ENCODE results near the gene C2orf80. TPM values are rescaled to one million over a fixed set of nuclear protein-coding genes. Genes with fewer than 3 reads are reported as not detected.

The C2orf80 gene
- polyA plus RNA-seq, 1 of the 3 experiments (the other 2 are of a cell fraction) = not detected

GRCh38 chr2:208147759-208148158 is 42.1 kb downstream of the C2orf80 start:
- Histone ChIP-seq H3K4me1 (ENCODE audit: control insufficient read depth in 1 of 2, insufficient read depth in 2 of 2, low read depth in 1 of 2, low read length in 1 of 2) (peaks cover 1 to 2% of the 10 kb centered on the region in 2 experiments; a peak in 2 of 4 replicates), H3K4me2 (no peak overlapping the region), H3K4me3 (ENCODE audit: low read depth in 2 of 2, low read length in 1 of 2) (no peak overlapping the region), H3K9me2 (no peaks in the 10 kb centered on the region), H3K9me3 (no peaks in the 10 kb centered on the region), H3F3A (replicated peaks; ENCODE audit: insufficient read depth) (no peaks in the 10 kb centered on the region), H2AFZ (ENCODE audit: low read depth) (no peak overlapping the region), H3K36me3 (replicated peaks in 1 of 2; ENCODE audit: control insufficient read depth in 1 of 2, insufficient read depth in 2 of 2, low read length in 1 of 2) (no peaks in the 10 kb centered on the region), H4K20me1 (ENCODE audit: insufficient read depth) (no peaks in the 10 kb centered on the region), H3K27ac (ENCODE audit: low read depth in 2 of 2, low read length in 1 of 2) (no peak overlapping the region), H3K9ac (no peak overlapping the region), H3K79me2 (ENCODE audit: insufficient read depth) (no peaks in the 10 kb centered on the region), H3K27me3 (ENCODE audit: insufficient read depth) (no peaks in the 10 kb centered on the region)
- POLR2A ChIA-PET = no interaction called here
- TF ChIP-seq IRF3 (IDR thresholded peaks at IDR 0.05; ENCODE audit: low read depth, low read length) = no peak
- TF ChIP-seq RAD21 (IDR thresholded peaks at IDR 0.05; ENCODE audit: low read length) = 0 out of 2 replicates have a peak, but pooled peaks have one; percentile 7
- CTCF ChIA-PET = interaction anchor here (0.6 to 3.1 kb wide), 5 partner anchors 9 to 107 kb away, joined by 3 to 11 read pairs (median 4); partner anchors contain the start of gene IDH1
- 66% methylated on average over 3 of the region's 3 CpGs for WGBS (ENCODE audit: low lambda C conversion rate)
- DNase-seq = no peak

GRCh38 chr2:208147008-208147407 is 42.8 kb downstream of the C2orf80 start:
- H3K36me3 ChIP-seq (replicated peaks in 1 of 2; ENCODE audit: control insufficient read depth in 1 of 2, insufficient read depth in 2 of 2, low read length in 1 of 2) = no peaks in the 10 kb centered on the region
- ChIA-PET POLR2A (no interaction called here), CTCF (interaction anchor here (1.0 to 2.2 kb wide), 2 partner anchors 28 to 108 kb away, joined by 6 to 7 read pairs; partner anchors contain the start of gene IDH1)
- no peaks in the 10 kb centered on the region for H3F3A ChIP-seq (replicated peaks; ENCODE audit: insufficient read depth)
- H3K4me1 ChIP-seq (ENCODE audit: control insufficient read depth in 1 of 2, insufficient read depth in 2 of 2, low read depth in 1 of 2, low read length in 1 of 2) = peaks cover 6% of the 10 kb centered on the region in 2 experiments; a peak in 3 of 4 replicates
- no peaks in the 10 kb centered on the region for H4K20me1 ChIP-seq (ENCODE audit: insufficient read depth)
- no peak overlapping the region for H3K4me3 ChIP-seq (ENCODE audit: low read depth in 2 of 2, low read length in 1 of 2)
- H3K27me3 ChIP-seq (ENCODE audit: insufficient read depth) = no peaks in the 10 kb centered on the region
- H3K9me3 ChIP-seq = no peaks in the 10 kb centered on the region
- no peak overlapping the region for H3K4me2 ChIP-seq
- no peak overlapping the region for H2AFZ ChIP-seq (ENCODE audit: low read depth)
- DNase-seq = no peak
- H3K9me2 ChIP-seq = no peaks in the 10 kb centered on the region
- no peak overlapping the region for H3K9ac ChIP-seq
- no peaks in the 10 kb centered on the region for H3K79me2 ChIP-seq (ENCODE audit: insufficient read depth)
- H3K27ac ChIP-seq (ENCODE audit: low read depth in 2 of 2, low read length in 1 of 2) = no peak overlapping the region
- TF ChIP-seq GATA2 (CRISPR knock-in tag; IDR thresholded peaks at IDR 0.05) (no peak), REST (IDR thresholded peaks at IDR 0.05; ENCODE audit: low read depth, low read length) (peak; percentile 78)

GRCh38 chr2:208146006-208146405 is 43.8 kb downstream of the C2orf80 start, which contains the start of gene CRYGB:
Gene CRYGB (minus strand): TSS chr2:208146158. CDS start chr2:208146120, 38 bp downstream.
- POLR2A ChIA-PET = no interaction called here
- Histone ChIP-seq H3K4me1 (ENCODE audit: control insufficient read depth in 1 of 2, insufficient read depth in 2 of 2, low read depth in 1 of 2, low read length in 1 of 2) (peaks cover 6 to 8% of the 10 kb centered on the region in 2 experiments; a peak in 3 of 4 replicates), H3K79me2 (ENCODE audit: insufficient read depth) (no peaks in the 10 kb centered on the region), H3K36me3 (replicated peaks in 1 of 2; ENCODE audit: control insufficient read depth in 1 of 2, insufficient read depth in 2 of 2, low read length in 1 of 2) (no peaks in the 10 kb centered on the region), H3K27ac (ENCODE audit: low read depth in 2 of 2, low read length in 1 of 2) (no peak within 1 kb of the TSS), H3K9me3 (no peaks in the 10 kb centered on the region), H3K9me2 (no peaks in the 10 kb centered on the region), H3K4me2 (no peak within 1 kb of the TSS), H3K4me3 (ENCODE audit: low read depth in 2 of 2, low read length in 1 of 2) (no peak within 1 kb of the TSS), H4K20me1 (ENCODE audit: insufficient read depth) (no peaks in the 10 kb centered on the region), H3K9ac (no peak within 1 kb of the TSS), H3K27me3 (ENCODE audit: insufficient read depth) (no peaks in the 10 kb centered on the region), H3F3A (replicated peaks; ENCODE audit: insufficient read depth) (no peaks in the 10 kb centered on the region), H2AFZ (ENCODE audit: low read depth) (no peak within 1 kb of the TSS)
- DNase-seq = no peak
- CTCF ChIA-PET = no interaction called here
- TF ChIP-seq NFIC (IDR thresholded peaks at IDR 0.05; ENCODE audit: borderline replicate concordance) (no peak), JUND (IDR thresholded peaks at IDR 0.05) (no peak)
- 88% methylated on average over 3 of the region's 6 CpGs for WGBS (ENCODE audit: low lambda C conversion rate)
